ENCODE data around the gene CAMK1G.

Gene CAMK1G

GRCh38 chr1:209617047-209617673 is 33.6 kb downstream of the CAMK1G start:
- TF ChIP-seq CTCF (IDR thresholded peaks at IDR 0.05; ENCODE audit: control insufficient read depth, extremely low read depth, insufficient read depth): no peak
- H3K4me3 ChIP-seq (ENCODE audit: low read depth, low read length): no peak overlapping the region
- no peak for DNase-seq (ENCODE audit: low read depth)

DNA sequence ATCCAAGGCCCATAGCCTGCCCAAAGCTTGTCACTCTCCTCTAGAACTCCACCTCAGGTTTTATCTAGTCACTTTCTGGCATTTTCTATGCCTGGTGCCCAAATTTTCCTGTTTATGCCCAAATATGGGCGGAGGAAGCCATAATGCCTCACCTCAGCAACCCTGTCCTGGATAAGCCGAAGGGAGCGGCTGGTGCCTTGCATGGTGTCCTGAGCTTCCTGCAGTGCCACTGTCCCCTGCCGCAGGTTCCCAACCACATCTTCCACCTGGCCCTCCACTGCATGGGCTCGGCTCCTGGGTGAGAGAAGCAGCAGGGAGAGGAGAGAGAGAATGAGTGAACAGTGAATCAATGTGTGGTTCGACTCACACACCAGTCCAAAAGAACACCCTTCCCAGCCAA is 34.2 kb downstream of the CAMK1G start:
- no peak for DNase-seq (ENCODE audit: low read depth)
- no peak overlapping the region for H3K4me3 ChIP-seq (ENCODE audit: low read depth, low read length)
- TF ChIP-seq CTCF (IDR thresholded peaks at IDR 0.05; ENCODE audit: control insufficient read depth, extremely low read depth, insufficient read depth): no peak

- DNase-seq (ENCODE audit: low read depth): no peak
- TF ChIP-seq CTCF (IDR thresholded peaks at IDR 0.05; ENCODE audit: control insufficient read depth, extremely low read depth, insufficient read depth): no peak
- no peak overlapping the region for H3K4me3 ChIP-seq (ENCODE audit: low read depth, low read length)
Measured at GRCh38 chr1:209618291-209618690, 34.8 kb downstream of the CAMK1G start.

DNA sequence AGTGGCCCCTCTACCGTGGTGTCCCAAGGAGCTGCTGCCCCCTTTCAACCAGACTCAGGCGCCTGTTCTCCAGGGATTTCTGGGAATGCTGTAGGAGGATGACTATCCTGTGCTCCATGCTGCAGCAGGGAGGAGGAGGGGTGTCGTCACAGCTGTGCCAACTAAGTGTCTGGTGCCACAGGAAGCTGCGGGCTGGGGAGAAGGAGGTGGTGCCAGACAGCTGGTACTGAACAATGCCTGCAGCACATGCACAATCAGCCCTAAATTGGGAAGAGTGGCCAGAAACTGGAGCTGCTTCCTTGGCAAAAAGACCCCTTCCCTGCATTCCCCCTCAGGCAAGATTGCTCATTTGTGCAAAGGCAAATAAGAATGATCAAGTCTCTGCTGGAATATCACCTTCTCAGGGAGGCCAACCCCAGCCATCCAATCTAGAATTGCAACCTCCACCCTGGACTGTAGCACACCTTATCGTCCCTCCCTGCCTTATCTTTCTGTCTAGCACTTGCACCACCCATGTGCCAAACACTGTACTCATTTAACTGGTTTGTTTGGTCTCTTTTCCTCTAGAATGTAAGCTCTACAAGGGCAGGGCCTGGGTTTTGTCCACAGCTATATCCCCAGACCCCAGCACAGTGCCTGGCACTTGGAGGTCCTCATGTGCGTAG is 35.4 kb downstream of the CAMK1G start:
- DNase-seq (ENCODE audit: low read depth): no peak

GRCh38 chr1:209619696-209620486 is 36.4 kb downstream of the CAMK1G start:
- no peak for TF ChIP-seq CTCF (IDR thresholded peaks at IDR 0.05; ENCODE audit: control insufficient read depth, extremely low read depth, insufficient read depth)
- no peak overlapping the region for H3K4me3 ChIP-seq (ENCODE audit: low read depth, low read length)
- no peak for DNase-seq (ENCODE audit: low read depth)

More for the DNA sequence above, 35.4 kb downstream of the CAMK1G start:
- no peak overlapping the region for H3K4me3 ChIP-seq (ENCODE audit: low read depth, low read length)
- TF ChIP-seq CTCF (IDR thresholded peaks at IDR 0.05; ENCODE audit: control insufficient read depth, extremely low read depth, insufficient read depth): no peak

GRCh38 chr1:209620487-209620884 is 37.0 kb downstream of the CAMK1G start:
- TF ChIP-seq CTCF (IDR thresholded peaks at IDR 0.05; ENCODE audit: control insufficient read depth, extremely low read depth, insufficient read depth): no peak
- DNase-seq (ENCODE audit: low read depth): no peak
- no peak overlapping the region for H3K4me3 ChIP-seq (ENCODE audit: low read depth, low read length)
